Bronchial epithelial cell (primary cell): Measurements from ENCODE around the gene RLN3. TPM values are rescaled to one million over a fixed set of nuclear protein-coding genes. Genes with fewer than 3 reads are reported as not detected.

ENCODE experiments used
- DNase-seq: peaks from one replicate; pipeline ENCODE4 v3.0.0-alpha.2; 2010; ENCODE audit warnings: low read depth
- FAIRE-seq: peaks from 2 replicates; lab custom pipeline; 2011; peaks lifted over from hg19 to GRCh38; lab: Jason Lieb, UNC
- H3K27me3 ChIP-seq: 2 replicates; pipeline ENCODE4 v1.5.1; 2011; ENCODE audit warnings: low read length; ENCODE audit not compliant: control insufficient read depth, insufficient read depth
- H3K36me3 ChIP-seq: 2 replicates; pipeline ENCODE4 v1.5.1; 2011; ENCODE audit warnings: low read length; ENCODE audit not compliant: control insufficient read depth, insufficient read depth
- H3K4me3 ChIP-seq: 2 replicates; pipeline ENCODE4 v1.5.1; 2011; ENCODE audit warnings: mild to moderate bottlenecking, low read depth, low read length, control low read depth
- total RNA-seq: library from RNA; depleted of rRNA; stranded (reverse); fragments of >200 nt; gene quantifications from 2 replicates; pipeline ENCODE4 v1.2.1, GENCODE V29; 2014
- TF ChIP-seq, protein P1 (sequence below): IDR thresholded peaks from 2 replicates; pipeline ENCODE4 v1.5.1; 2011; ENCODE audit warnings: mild to moderate bottlenecking, moderate library complexity, low read length, control low read depth, inconsistent platforms; ENCODE audit not compliant: insufficient read depth, severe bottlenecking

RLN3 gene
- total RNA-seq, 1 donor from 2014 or later, result not detected

DNA sequence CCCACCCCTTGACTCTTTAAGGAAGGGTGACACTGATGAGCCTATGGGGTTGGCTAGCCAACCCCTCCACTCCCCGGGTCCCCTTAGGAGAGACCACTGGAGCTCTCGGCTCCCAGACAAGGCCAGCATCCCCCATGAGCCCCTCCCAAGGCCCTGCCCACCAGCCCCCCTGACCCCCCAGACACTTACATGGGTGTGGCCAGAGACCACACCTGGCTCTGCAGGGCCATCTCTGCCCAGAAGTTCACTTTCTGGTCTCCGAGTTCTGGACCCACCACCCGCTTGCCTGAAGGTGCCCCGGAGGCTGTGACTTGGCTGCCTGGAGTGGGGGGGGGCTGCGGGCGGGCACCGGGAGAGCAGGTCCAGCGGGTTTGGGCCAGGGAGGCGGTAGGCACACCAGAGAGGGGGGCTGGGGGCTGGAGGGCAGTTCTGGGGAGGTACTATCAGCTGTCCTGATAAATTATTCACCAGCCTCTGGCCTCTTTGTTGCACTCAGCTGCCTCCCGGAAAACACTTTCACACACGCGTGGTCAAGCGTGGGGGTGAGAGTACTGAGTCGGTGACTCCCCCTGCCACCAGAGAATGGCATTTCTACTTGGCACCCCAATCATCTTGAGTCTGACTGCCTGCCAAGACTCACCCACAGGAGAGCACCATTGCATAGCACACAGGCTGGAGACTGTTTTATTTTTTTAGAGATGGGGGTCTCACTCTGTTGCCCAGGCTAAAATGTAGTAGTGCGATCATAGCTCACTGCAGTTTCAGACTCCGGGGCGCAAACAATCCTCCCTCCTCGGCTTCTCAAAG lies 34.0 kb downstream of the RLN3 start, which contains the start of gene PALM3:
PALM3 (minus strand) TSS at position 326 of the 807 bp plus-strand sequence; CDS start at position 230, 96 bp downstream.
- Histone ChIP-seq H3K27me3 (peaks cover 7% of the 10 kb centered on the region), H3K4me3 (no peak within 1 kb of the TSS), H3K36me3 (no peaks in the 10 kb centered on the region)
- FAIRE-seq (no peak), DNase-seq (no peak)
- TF ChIP-seq, protein P1, sequence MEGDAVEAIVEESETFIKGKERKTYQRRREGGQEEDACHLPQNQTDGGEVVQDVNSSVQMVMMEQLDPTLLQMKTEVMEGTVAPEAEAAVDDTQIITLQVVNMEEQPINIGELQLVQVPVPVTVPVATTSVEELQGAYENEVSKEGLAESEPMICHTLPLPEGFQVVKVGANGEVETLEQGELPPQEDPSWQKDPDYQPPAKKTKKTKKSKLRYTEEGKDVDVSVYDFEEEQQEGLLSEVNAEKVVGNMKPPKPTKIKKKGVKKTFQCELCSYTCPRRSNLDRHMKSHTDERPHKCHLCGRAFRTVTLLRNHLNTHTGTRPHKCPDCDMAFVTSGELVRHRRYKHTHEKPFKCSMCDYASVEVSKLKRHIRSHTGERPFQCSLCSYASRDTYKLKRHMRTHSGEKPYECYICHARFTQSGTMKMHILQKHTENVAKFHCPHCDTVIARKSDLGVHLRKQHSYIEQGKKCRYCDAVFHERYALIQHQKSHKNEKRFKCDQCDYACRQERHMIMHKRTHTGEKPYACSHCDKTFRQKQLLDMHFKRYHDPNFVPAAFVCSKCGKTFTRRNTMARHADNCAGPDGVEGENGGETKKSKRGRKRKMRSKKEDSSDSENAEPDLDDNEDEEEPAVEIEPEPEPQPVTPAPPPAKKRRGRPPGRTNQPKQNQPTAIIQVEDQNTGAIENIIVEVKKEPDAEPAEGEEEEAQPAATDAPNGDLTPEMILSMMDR, result no peak

DNA sequence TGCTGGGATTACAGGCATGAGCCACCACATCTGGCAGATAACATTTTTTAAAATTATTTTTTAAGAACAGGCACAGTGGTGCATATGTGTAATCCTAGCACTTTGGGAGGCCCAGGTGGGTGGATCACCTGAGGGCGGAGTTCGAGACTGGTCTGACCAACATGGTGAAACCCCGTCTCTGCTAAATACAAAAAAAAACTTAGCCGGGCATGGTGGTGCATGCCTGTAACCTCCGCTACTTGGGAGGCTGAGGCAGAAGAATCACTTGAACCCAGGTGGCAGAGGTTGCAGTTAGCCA lies 34.6 kb downstream of the RLN3 start:
- H3K4me3 ChIP-seq, result no peak overlapping the region
- H3K27me3 ChIP-seq, result peaks cover 7% of the 10 kb centered on the region
- H3K36me3 ChIP-seq, result no peaks in the 10 kb centered on the region
- DNase-seq, result no peak
- no peak for FAIRE-seq
- TF ChIP-seq, protein P1, result no peak

DNA sequence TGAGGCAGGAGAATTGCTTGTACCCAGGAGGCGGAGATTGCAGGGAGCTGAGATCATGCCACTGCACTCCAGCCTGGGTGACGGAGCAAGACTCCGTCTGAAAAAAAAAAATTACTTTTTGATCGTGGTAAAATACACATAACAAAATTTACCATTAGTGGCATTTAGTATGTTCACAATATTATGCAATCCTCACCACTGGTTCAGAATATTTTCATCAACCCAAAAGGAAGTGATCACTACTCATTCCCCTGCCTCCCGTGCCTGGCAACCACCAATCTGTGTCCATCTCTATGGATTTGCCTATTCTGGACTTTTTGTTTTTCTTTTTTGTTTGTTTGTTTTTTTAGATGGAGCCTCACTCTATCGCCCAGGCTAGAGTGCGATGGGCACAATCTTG lies 35.2 kb downstream of the RLN3 start:
- no peak for FAIRE-seq

DNA sequence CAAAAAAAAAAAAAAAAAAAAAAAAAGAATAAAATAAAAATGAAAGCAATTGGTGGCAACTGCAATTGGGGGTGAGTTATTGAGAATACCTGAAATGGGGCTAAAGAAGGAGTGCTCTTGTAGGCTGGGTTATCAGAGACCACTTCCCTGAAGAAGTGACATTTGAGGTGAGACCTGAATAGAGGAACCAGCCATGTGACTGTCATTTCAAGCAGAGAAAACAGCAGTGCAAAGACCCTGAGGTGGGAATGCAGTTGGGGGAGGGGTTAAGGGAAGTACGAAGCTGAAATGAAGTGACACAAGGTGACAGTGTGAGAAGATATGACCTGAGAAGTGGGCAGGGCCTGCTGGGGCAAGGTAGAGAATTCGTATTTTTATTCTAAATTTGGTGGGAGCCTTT lies 38.2 kb downstream of the RLN3 start:
- Histone ChIP-seq H3K36me3 (no peaks in the 10 kb centered on the region), H3K27me3 (peaks cover under 1% of the 10 kb centered on the region), H3K4me3 (no peak overlapping the region)
- no peak for DNase-seq
- FAIRE-seq, result no peak
- TF ChIP-seq, protein P1, result no peak

More for the DNA sequence above, 35.2 kb downstream of the RLN3 start:
- Histone ChIP-seq H3K4me3 (no peak overlapping the region), H3K27me3 (peaks cover 7% of the 10 kb centered on the region), H3K36me3 (no peaks in the 10 kb centered on the region)
- TF ChIP-seq, protein P1, result no peak
- no peak for DNase-seq

DNA sequence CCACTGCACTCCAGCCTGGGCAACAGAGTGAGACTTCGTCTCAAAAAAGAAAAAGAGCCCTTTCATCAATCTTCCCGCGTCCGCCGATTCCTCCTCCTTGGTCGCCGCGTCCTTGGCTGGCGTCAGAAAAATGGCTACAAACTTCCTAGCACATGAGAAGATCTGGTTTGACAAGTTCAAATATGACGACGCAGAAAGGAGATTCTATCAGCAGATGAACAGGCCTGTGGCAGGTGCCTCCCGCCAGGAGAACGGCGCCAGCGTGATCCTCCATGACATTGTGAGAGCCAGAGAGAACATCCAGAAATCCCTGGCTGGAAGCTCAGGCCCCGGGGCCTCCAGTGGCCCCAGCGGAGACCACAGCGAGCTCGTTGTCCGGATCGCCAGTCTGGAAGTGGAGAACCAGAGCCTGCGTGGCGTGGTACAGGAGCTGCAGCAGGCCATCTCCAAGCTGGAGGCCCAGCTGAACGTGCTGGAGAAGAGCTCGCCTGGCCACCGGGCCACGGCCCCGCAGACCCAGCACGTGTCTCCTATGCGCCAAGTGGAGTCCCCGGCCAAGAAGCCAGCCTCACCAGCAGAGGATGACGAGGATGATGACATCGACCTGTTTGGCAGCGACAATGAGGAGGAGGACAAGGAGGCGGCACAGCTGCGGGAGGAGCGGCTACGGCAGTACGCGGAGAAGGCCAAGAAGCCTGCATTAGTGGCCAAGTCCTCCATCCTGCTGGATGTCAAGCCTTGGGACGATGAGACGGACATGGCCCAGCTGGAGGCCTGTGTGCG lies 42.5 kb downstream of the RLN3 start:
- TF ChIP-seq, protein P1, result no peak
- FAIRE-seq, result no peak
- no peak for DNase-seq
- no peak overlapping the region for H3K4me3 ChIP-seq
- no peaks in the 10 kb centered on the region for H3K36me3 ChIP-seq
- no peaks in the 10 kb centered on the region for H3K27me3 ChIP-seq
